ENCODE measurements around the gene BMPR1B. TPM values are rescaled to one million over a fixed set of nuclear protein-coding genes. Genes with fewer than 3 reads are reported as not detected.

The BMPR1B gene
- total RNA-seq, 2 donors from 2014 or later, result 28.6 to 59.8 TPM

- no peak for TF ChIP-seq POLR2AphosphoS5 (IDR thresholded peaks at IDR 0.05)
- TF ChIP-seq, protein P1, sequence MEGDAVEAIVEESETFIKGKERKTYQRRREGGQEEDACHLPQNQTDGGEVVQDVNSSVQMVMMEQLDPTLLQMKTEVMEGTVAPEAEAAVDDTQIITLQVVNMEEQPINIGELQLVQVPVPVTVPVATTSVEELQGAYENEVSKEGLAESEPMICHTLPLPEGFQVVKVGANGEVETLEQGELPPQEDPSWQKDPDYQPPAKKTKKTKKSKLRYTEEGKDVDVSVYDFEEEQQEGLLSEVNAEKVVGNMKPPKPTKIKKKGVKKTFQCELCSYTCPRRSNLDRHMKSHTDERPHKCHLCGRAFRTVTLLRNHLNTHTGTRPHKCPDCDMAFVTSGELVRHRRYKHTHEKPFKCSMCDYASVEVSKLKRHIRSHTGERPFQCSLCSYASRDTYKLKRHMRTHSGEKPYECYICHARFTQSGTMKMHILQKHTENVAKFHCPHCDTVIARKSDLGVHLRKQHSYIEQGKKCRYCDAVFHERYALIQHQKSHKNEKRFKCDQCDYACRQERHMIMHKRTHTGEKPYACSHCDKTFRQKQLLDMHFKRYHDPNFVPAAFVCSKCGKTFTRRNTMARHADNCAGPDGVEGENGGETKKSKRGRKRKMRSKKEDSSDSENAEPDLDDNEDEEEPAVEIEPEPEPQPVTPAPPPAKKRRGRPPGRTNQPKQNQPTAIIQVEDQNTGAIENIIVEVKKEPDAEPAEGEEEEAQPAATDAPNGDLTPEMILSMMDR (IDR thresholded peaks at IDR 0.05), result no peak
- no peak overlapping the region for H3K27ac ChIP-seq
- 92% methylated on average over 2 of the region's 2 CpGs for WGBS
- no peak overlapping the region for H3K4me3 ChIP-seq
- H3K36me3 ChIP-seq, result no peaks in the 10 kb centered on the region
- intact Hi-C loops (cut with DNase I), result no loop called here
- H3K27me3 ChIP-seq (replicated peaks; ENCODE audit: insufficient read depth), result no peaks in the 10 kb centered on the region
- DNase-seq (ENCODE audit: low spot score), result no peak
- no peaks in the 10 kb centered on the region for H3K9me3 ChIP-seq
- no peaks in the 10 kb centered on the region for H3K4me1 ChIP-seq (replicated peaks)
These were observed 92.1 kb downstream of the BMPR1B start for GRCh38 chr4:94849901-94850300.

- no peaks in the 10 kb centered on the region for H3K4me1 ChIP-seq (replicated peaks)
- no peak for DNase-seq (ENCODE audit: low spot score)
- H3K27me3 ChIP-seq (replicated peaks; ENCODE audit: insufficient read depth), result no peaks in the 10 kb centered on the region
- H3K27ac ChIP-seq, result no peak overlapping the region
- no peak overlapping the region for H3K4me3 ChIP-seq
- no peaks in the 10 kb centered on the region for H3K36me3 ChIP-seq
- intact Hi-C loops (cut with DNase I), result no loop called here
- WGBS, result 70% methylated on average over 1 of the region's 1 CpG
- no peaks in the 10 kb centered on the region for H3K9me3 ChIP-seq
- TF ChIP-seq POLR2A (IDR thresholded peaks at IDR 0.05), result no peak
- no peak for TF ChIP-seq POLR2AphosphoS5 (IDR thresholded peaks at IDR 0.05)
- TF ChIP-seq, protein P1 (IDR thresholded peaks at IDR 0.05), result no peak
These were observed 94.9 kb downstream of the BMPR1B start for GRCh38 chr4:94852616-94853015.

- no peaks in the 10 kb centered on the region for H3K27me3 ChIP-seq (replicated peaks; ENCODE audit: insufficient read depth)
- no peaks in the 10 kb centered on the region for H3K36me3 ChIP-seq
- H3K9me3 ChIP-seq, result no peaks in the 10 kb centered on the region
- H3K4me3 ChIP-seq, result no peak overlapping the region
- intact Hi-C loops (cut with DNase I), result no loop called here
- no peaks in the 10 kb centered on the region for H3K4me1 ChIP-seq (replicated peaks)
- DNase-seq (ENCODE audit: low spot score), result no peak
- TF ChIP-seq POLR2A (IDR thresholded peaks at IDR 0.05) (no peak), POLR2AphosphoS5 (IDR thresholded peaks at IDR 0.05) (no peak)
- TF ChIP-seq, protein P1 (IDR thresholded peaks at IDR 0.05), result no peak
- WGBS, result 76% methylated on average over 3 of the region's 3 CpGs
- H3K27ac ChIP-seq, result peak overlapping the region in 1 of 2 donors; percentile 12
These were observed 98.3 kb downstream of the BMPR1B start for GRCh38 chr4:94856030-94856429.

- TF ChIP-seq POLR2AphosphoS5 (IDR thresholded peaks at IDR 0.05), result no peak
- TF ChIP-seq, protein P1 (IDR thresholded peaks at IDR 0.05), result no peak
- TF ChIP-seq POLR2A (IDR thresholded peaks at IDR 0.05), result no peak
- WGBS, result 78% methylated on average over 2 of the region's 2 CpGs
- Histone ChIP-seq H3K4me1 (replicated peaks) (no peaks in the 10 kb centered on the region), H3K27me3 (replicated peaks; ENCODE audit: insufficient read depth) (no peaks in the 10 kb centered on the region), H3K9me3 (no peaks in the 10 kb centered on the region), H3K27ac (no peak overlapping the region), H3K4me3 (no peak overlapping the region), H3K36me3 (no peaks in the 10 kb centered on the region)
- intact Hi-C loops (cut with DNase I), result no loop called here
- no peak for DNase-seq (ENCODE audit: low spot score)
These were observed 112.4 kb downstream of the BMPR1B start for GRCh38 chr4:94870146-94870545.

DNA sequence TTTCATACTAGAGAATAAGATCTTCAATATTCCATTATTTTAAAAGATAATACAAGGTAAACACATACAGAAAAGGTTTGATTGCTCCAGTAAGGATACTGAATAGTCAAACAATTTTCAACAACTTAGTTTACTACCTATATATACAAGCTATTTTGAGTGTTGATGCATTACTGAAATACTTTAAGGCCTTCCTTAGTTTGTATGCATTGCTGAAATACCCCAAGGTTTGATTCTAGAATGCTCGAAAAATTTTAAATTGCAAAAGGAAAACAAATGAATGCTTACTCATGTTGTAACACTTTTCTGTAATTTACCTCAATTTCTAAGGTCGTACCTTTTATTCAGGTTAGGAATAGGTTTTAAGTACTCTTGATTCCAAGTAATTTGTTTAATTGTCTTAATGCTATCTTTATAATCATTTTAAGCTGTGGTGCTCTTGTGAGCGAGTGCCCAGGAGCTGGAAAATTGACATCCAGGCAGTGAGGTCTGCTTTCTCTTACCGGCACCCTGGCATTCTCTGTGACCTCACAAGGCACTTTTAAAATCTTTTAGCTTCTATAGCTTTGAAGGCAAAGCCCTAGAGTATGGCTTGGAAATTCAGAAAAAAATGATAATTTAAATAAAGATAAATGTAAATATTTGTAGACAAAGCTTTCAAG is 114.0 kb downstream of the BMPR1B start:
- intact Hi-C loops (cut with DNase I), result no loop called here
- H3K36me3 ChIP-seq, result no peaks in the 10 kb centered on the region
- no peaks in the 10 kb centered on the region for H3K4me1 ChIP-seq (replicated peaks)
- no peaks in the 10 kb centered on the region for H3K9me3 ChIP-seq
- TF ChIP-seq POLR2AphosphoS5 (IDR thresholded peaks at IDR 0.05) (no peak), POLR2A (IDR thresholded peaks at IDR 0.05) (no peak)
- TF ChIP-seq, protein P1 (IDR thresholded peaks at IDR 0.05), result no peak
- no peak for DNase-seq (ENCODE audit: low spot score)
- H3K27me3 ChIP-seq (replicated peaks; ENCODE audit: insufficient read depth), result no peaks in the 10 kb centered on the region
- H3K4me3 ChIP-seq, result no peak overlapping the region
- 74% methylated on average over 4 of the region's 4 CpGs for WGBS
- no peak overlapping the region for H3K27ac ChIP-seq

All from prostate gland (tissue), 2 donors.